Panc1 (cell line): Measurements from ENCODE around the gene GATAD2B. TPM values are rescaled to one million over a fixed set of nuclear protein-coding genes. Genes with fewer than 3 reads are reported as not detected.

Experiments used
- ATAC-seq: fragments of 200-7000 bp; cut with Tn5 transposase; 2 replicates; pipeline ENCODE4 v1.9.1; 2020; ENCODE audit warnings: mild to moderate bottlenecking, moderate library complexity
- BruUV-seq: library from RNA; stranded (reverse); fragments of 400-500 nt; replicated peaks from 2 replicates; lab custom pipeline; 2021; lab: Mats Ljungman, UMichigan
- CTCF ChIA-PET: fragments of 300-600 bp; sonication (Branson Sonifier 250); formaldehyde crosslinking; loops from one replicate; lab custom pipeline; 2022; ENCODE audit warnings: antibody characterized with exemption; lab: Charles Lee
- POLR2A ChIA-PET: fragments of 300-600 bp; sonication (Branson Sonifier 250); formaldehyde crosslinking; loops from one replicate; lab custom pipeline; 2022; ENCODE audit warnings: antibody characterized with exemption; lab: Charles Lee
- DNase-seq: peaks from one replicate; pipeline ENCODE4 v3.0.0-alpha.2; 2010; ENCODE audit warnings: low read depth, low spot score
- H3K27ac ChIP-seq: 2 replicates; pipeline ENCODE4 v1.5.1; 2011; ENCODE audit warnings: mild to moderate bottlenecking, low read length, inconsistent platforms
- H3K27me3 ChIP-seq: fragments of 200-500 bp; sonication (Bioruptor generic); 2 replicates; pipeline ENCODE4 v1.6.0; 2014; ENCODE audit warnings: low read length, inconsistent platforms; ENCODE audit not compliant: control insufficient read depth, insufficient read depth
- H3K36me3 ChIP-seq: fragments of 200-500 bp; sonication (Bioruptor generic); 2 replicates; pipeline ENCODE4 v1.5.1; 2014; ENCODE audit warnings: inconsistent platforms, mild to moderate bottlenecking, low read length, moderate library complexity; ENCODE audit not compliant: control insufficient read depth, insufficient read depth
- H3K4me1 ChIP-seq: 2 replicates; pipeline ENCODE4 v1.5.1; 2011; ENCODE audit warnings: inconsistent platforms, mild to moderate bottlenecking, low read length, moderate library complexity; ENCODE audit not compliant: control insufficient read depth, insufficient read depth
- H3K4me3 ChIP-seq, 2 experiments: 2 replicates each; pipeline ENCODE4 v1.5.1; 2011 to 2012; ENCODE audit warnings: low read depth in 2 of 2, low read length in 2 of 2, mild to moderate bottlenecking in 2 of 2, inconsistent platforms in 1 of 2, moderate library complexity in 1 of 2
- H3K9me3 ChIP-seq: fragments of 200-500 bp; sonication (Bioruptor generic); 2 replicates; pipeline ENCODE4 v1.5.1; 2014; ENCODE audit warnings: low read depth, mild to moderate bottlenecking, inconsistent platforms, low read length, moderate library complexity; ENCODE audit not compliant: control insufficient read depth, insufficient read depth
- POLR2AphosphoS5 ChIP-seq: IDR thresholded peaks from 2 replicates; pipeline ENCODE4 v1.6.1; 2012; ENCODE audit warnings: mild to moderate bottlenecking, low read depth, low read length, moderate library complexity
- SIN3A ChIP-seq: IDR thresholded peaks from 2 replicates; pipeline ENCODE4 v1.6.1; 2012; ENCODE audit warnings: low read depth, mild to moderate bottlenecking, low read length, moderate library complexity, borderline replicate concordance; ENCODE audit not compliant: insufficient read depth
- TCF7L2 ChIP-seq: IDR thresholded peaks from 2 replicates; pipeline ENCODE4 v1.6.1; 2011; ENCODE audit warnings: mild to moderate bottlenecking, low read depth, low read length, inconsistent platforms
- in situ Hi-C: cut with HindIII; loops from 2 replicates; pipeline ENCODE4 v1.10.0; 2016; ENCODE audit warnings: low sequenced_read_pairs, low pct_unique_long_range_greater_than_20kb
- intact Hi-C: fragments of 100-400 bp; cut with micrococcal nuclease; formaldehyde crosslinking; loops from one replicate; pipeline ENCODE4 v1.10.0; 2022; ENCODE audit not compliant: unreplicated experiment
- total RNA-seq: library from RNA; stranded (reverse); gene quantifications from one replicate; pipeline ENCODE4 v1.2.1, GENCODE V29; 2021; ENCODE audit not compliant: unreplicated experiment
- TF ChIP-seq, protein P1 (sequence below), 2 experiments: IDR thresholded peaks; 2 replicates each; pipeline ENCODE4 v1.6.1; 2011 to 2012; ENCODE audit warnings: low read depth in 2 of 2, control low read depth in 1 of 2, low read length in 1 of 2, mild to moderate bottlenecking in 1 of 2, moderate library complexity in 1 of 2; ENCODE audit not compliant: insufficient read depth in 1 of 2
- TF ChIP-seq, protein P2 (sequence below): fragments of 450-650 bp; IDR thresholded peaks from 2 replicates; pipeline ENCODE4 v1.5.1; 2017; ENCODE audit warnings: mild to moderate bottlenecking

Gene GATAD2B
- total RNA-seq, 1 experiment from 2014 or later = 47.2 TPM

DNA sequence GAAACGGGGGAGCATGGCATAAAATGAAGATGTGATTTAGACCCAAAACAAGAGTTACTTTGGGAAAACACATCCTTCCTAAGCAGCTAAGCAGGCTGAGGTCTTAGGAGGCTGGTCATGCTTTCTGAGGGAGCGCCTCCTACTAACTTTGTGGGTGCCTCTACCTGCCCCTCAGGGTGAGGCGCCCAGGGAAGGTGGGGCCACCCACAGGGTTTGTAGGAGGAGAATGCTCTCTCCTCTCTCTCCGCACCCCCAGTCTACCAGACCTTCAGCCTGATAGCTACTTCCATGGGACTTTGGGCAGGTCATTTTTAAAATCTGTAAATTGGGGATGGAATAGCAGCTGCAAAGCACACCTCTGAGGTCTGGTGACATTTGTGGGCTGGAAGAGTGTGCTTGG is 123.8 kb downstream of the GATAD2B start:
- H3K36me3 ChIP-seq = no peaks in the 10 kb centered on the region
- no peaks in the 10 kb centered on the region for H3K27me3 ChIP-seq
- CTCF ChIA-PET = interaction anchor here (1.4 kb wide), 1 partner anchor 188 kb away, joined by 5 read pairs; the partner anchor contains the start of gene RAB13
- H3K27ac ChIP-seq = no peak overlapping the region
- no peaks in the 10 kb centered on the region for H3K9me3 ChIP-seq
- TF ChIP-seq, protein P1, sequence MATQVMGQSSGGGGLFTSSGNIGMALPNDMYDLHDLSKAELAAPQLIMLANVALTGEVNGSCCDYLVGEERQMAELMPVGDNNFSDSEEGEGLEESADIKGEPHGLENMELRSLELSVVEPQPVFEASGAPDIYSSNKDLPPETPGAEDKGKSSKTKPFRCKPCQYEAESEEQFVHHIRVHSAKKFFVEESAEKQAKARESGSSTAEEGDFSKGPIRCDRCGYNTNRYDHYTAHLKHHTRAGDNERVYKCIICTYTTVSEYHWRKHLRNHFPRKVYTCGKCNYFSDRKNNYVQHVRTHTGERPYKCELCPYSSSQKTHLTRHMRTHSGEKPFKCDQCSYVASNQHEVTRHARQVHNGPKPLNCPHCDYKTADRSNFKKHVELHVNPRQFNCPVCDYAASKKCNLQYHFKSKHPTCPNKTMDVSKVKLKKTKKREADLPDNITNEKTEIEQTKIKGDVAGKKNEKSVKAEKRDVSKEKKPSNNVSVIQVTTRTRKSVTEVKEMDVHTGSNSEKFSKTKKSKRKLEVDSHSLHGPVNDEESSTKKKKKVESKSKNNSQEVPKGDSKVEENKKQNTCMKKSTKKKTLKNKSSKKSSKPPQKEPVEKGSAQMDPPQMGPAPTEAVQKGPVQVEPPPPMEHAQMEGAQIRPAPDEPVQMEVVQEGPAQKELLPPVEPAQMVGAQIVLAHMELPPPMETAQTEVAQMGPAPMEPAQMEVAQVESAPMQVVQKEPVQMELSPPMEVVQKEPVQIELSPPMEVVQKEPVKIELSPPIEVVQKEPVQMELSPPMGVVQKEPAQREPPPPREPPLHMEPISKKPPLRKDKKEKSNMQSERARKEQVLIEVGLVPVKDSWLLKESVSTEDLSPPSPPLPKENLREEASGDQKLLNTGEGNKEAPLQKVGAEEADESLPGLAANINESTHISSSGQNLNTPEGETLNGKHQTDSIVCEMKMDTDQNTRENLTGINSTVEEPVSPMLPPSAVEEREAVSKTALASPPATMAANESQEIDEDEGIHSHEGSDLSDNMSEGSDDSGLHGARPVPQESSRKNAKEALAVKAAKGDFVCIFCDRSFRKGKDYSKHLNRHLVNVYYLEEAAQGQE (IDR thresholded peaks at IDR 0.05; ENCODE audit: insufficient read depth in 1 of 2, low read depth in 2 of 2, low read length in 1 of 2) = no peak
- no peak for TF ChIP-seq SIN3A
- TF ChIP-seq TCF7L2 = no peak
- TF ChIP-seq, protein P2, sequence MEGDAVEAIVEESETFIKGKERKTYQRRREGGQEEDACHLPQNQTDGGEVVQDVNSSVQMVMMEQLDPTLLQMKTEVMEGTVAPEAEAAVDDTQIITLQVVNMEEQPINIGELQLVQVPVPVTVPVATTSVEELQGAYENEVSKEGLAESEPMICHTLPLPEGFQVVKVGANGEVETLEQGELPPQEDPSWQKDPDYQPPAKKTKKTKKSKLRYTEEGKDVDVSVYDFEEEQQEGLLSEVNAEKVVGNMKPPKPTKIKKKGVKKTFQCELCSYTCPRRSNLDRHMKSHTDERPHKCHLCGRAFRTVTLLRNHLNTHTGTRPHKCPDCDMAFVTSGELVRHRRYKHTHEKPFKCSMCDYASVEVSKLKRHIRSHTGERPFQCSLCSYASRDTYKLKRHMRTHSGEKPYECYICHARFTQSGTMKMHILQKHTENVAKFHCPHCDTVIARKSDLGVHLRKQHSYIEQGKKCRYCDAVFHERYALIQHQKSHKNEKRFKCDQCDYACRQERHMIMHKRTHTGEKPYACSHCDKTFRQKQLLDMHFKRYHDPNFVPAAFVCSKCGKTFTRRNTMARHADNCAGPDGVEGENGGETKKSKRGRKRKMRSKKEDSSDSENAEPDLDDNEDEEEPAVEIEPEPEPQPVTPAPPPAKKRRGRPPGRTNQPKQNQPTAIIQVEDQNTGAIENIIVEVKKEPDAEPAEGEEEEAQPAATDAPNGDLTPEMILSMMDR = no peak
- no peak for TF ChIP-seq POLR2AphosphoS5
- DNase-seq (no peak), ATAC-seq (no peak)
- intact Hi-C loops (no loop called here), in situ Hi-C loops (no loop called here)
- H3K4me3 ChIP-seq = no peak overlapping the region
- BruUV-seq = no TSS peak
- POLR2A ChIA-PET = no interaction called here
- no peaks in the 10 kb centered on the region for H3K4me1 ChIP-seq

DNA sequence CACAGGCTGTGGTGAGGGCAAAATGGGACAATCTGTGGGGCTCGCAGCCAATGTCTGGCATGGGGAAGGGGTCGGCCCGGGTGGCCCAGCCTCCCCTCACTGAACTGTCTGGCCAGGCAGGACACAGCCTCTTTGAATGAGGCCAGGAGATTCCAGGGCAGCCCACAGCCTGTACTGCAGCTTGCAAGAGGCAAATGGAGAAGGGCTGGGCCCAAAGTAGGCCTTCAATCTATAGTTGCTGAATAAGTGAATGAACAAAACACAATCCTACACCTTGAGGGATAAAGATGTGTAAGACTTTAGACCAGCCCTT is 124.3 kb downstream of the GATAD2B start:
- intact Hi-C loops = no loop called here
- CTCF ChIA-PET = interaction anchor here (0.7 to 1.4 kb wide), 2 partner anchors 148 to 188 kb away, joined by 5 to 9 read pairs; partner anchors contain the start of genes DENND4B and RAB13

More for the DNA sequence above, 124.3 kb downstream of the GATAD2B start:
- Histone ChIP-seq H3K36me3 (no peaks in the 10 kb centered on the region), H3K9me3 (no peaks in the 10 kb centered on the region), H3K27me3 (no peaks in the 10 kb centered on the region), H3K4me3 (no peak overlapping the region), H3K4me1 (no peaks in the 10 kb centered on the region), H3K27ac (no peak overlapping the region)
- POLR2A ChIA-PET = no interaction called here
- no peak for TF ChIP-seq POLR2AphosphoS5
- no peak for DNase-seq
- ATAC-seq = no peak
- in situ Hi-C loops = no loop called here
- no TSS peak for BruUV-seq
